22Rv1 (cell line): ENCODE data around the gene NFATC3.

ENCODE experiments used
- CTCF ChIP-seq: fragments of 450-650 bp; IDR thresholded peaks from 2 replicates; pipeline ENCODE4 v1.5.1; 2017; ENCODE audit warnings: mild to moderate bottlenecking
- ZFX ChIP-seq: fragments of 450-650 bp; IDR thresholded peaks from 2 replicates; pipeline ENCODE4 v1.6.1; 2017; ENCODE audit warnings: antibody characterized with exemption, borderline replicate concordance

DNA sequence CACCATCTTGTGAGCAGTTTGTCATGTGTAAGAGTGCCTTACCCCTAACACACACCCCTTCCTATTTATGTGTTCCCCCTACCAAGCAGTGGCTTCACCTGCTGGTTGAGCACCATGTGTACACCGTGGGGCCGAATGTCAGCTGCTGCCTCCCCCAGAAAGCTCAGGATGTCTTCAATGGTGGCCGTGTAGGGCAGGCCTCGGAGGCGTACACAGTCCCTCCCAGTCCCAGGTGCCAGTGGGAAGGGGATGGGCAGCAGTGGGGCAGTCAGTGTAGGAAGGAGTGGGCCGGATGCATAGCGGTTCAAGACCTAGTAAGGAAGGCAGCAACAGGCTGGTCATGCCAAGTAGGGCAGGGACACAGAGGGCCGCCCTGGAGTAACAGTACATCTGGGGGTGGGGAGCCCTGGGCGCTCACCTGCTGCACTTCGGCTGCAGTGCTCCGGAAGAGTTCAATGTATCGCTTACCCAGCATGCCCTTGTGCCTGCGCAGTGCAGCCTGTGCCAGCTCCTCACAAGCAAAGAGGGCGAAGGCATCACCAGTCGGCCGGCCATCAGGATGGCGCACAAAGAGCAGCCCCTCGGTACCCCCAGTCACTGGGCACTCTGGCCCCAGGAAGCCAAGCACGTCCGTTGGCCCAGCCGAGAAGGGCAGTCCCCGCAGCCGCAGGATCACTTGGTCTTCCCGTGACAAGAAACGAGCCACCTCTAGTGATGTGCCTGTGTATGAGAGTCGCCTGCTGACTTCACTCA is 146.4 kb downstream of the NFATC3 start:
- no peak for TF ChIP-seq CTCF
- TF ChIP-seq ZFX: no peak
